Panc1 (cell line): ENCODE measurements around the gene MPPED1. TPM values are rescaled to one million over a fixed set of nuclear protein-coding genes. Genes with fewer than 3 reads are reported as not detected.

Source experiments
- ATAC-seq: fragments of 200-7000 bp; cut with Tn5 transposase; 2 replicates; pipeline ENCODE4 v1.9.1; 2020; ENCODE audit warnings: mild to moderate bottlenecking, moderate library complexity
- BruUV-seq: library from RNA; stranded (reverse); fragments of 400-500 nt; replicated peaks from 2 replicates; lab custom pipeline; 2021; lab: Mats Ljungman, UMichigan
- CTCF ChIA-PET: fragments of 300-600 bp; sonication (Branson Sonifier 250); formaldehyde crosslinking; loops from one replicate; lab custom pipeline; 2022; ENCODE audit warnings: antibody characterized with exemption; lab: Charles Lee
- POLR2A ChIA-PET: fragments of 300-600 bp; sonication (Branson Sonifier 250); formaldehyde crosslinking; loops from one replicate; lab custom pipeline; 2022; ENCODE audit warnings: antibody characterized with exemption; lab: Charles Lee
- DNase-seq: peaks from one replicate; pipeline ENCODE4 v3.0.0-alpha.2; 2010; ENCODE audit warnings: low read depth, low spot score
- H3K27ac ChIP-seq: 2 replicates; pipeline ENCODE4 v1.5.1; 2011; ENCODE audit warnings: mild to moderate bottlenecking, low read length, inconsistent platforms
- H3K27me3 ChIP-seq: fragments of 200-500 bp; sonication (Bioruptor generic); 2 replicates; pipeline ENCODE4 v1.6.0; 2014; ENCODE audit warnings: low read length, inconsistent platforms; ENCODE audit not compliant: control insufficient read depth, insufficient read depth
- H3K36me3 ChIP-seq: fragments of 200-500 bp; sonication (Bioruptor generic); 2 replicates; pipeline ENCODE4 v1.5.1; 2014; ENCODE audit warnings: inconsistent platforms, mild to moderate bottlenecking, low read length, moderate library complexity; ENCODE audit not compliant: control insufficient read depth, insufficient read depth
- H3K4me1 ChIP-seq: 2 replicates; pipeline ENCODE4 v1.5.1; 2011; ENCODE audit warnings: inconsistent platforms, mild to moderate bottlenecking, low read length, moderate library complexity; ENCODE audit not compliant: control insufficient read depth, insufficient read depth
- H3K4me3 ChIP-seq, 2 experiments: 2 replicates each; pipeline ENCODE4 v1.5.1; 2011 to 2012; ENCODE audit warnings: low read depth in 2 of 2, low read length in 2 of 2, mild to moderate bottlenecking in 2 of 2, inconsistent platforms in 1 of 2, moderate library complexity in 1 of 2
- H3K9me3 ChIP-seq: fragments of 200-500 bp; sonication (Bioruptor generic); 2 replicates; pipeline ENCODE4 v1.5.1; 2014; ENCODE audit warnings: low read depth, mild to moderate bottlenecking, inconsistent platforms, low read length, moderate library complexity; ENCODE audit not compliant: control insufficient read depth, insufficient read depth
- CTCF ChIP-seq: fragments of 450-650 bp; IDR thresholded peaks from 2 replicates; pipeline ENCODE4 v1.5.1; 2017; ENCODE audit warnings: mild to moderate bottlenecking
- POLR2AphosphoS5 ChIP-seq: IDR thresholded peaks from 2 replicates; pipeline ENCODE4 v1.6.1; 2012; ENCODE audit warnings: mild to moderate bottlenecking, low read depth, low read length, moderate library complexity
- REST ChIP-seq, 2 experiments: IDR thresholded peaks; 2 replicates each; pipeline ENCODE4 v1.6.1; 2011 to 2012; ENCODE audit warnings: low read depth in 2 of 2, control low read depth in 1 of 2, low read length in 1 of 2, mild to moderate bottlenecking in 1 of 2, moderate library complexity in 1 of 2; ENCODE audit not compliant: insufficient read depth in 1 of 2
- SIN3A ChIP-seq: IDR thresholded peaks from 2 replicates; pipeline ENCODE4 v1.6.1; 2012; ENCODE audit warnings: low read depth, mild to moderate bottlenecking, low read length, moderate library complexity, borderline replicate concordance; ENCODE audit not compliant: insufficient read depth
- TCF7L2 ChIP-seq: IDR thresholded peaks from 2 replicates; pipeline ENCODE4 v1.6.1; 2011; ENCODE audit warnings: mild to moderate bottlenecking, low read depth, low read length, inconsistent platforms
- in situ Hi-C: cut with HindIII; loops from 2 replicates; pipeline ENCODE4 v1.10.0; 2016; ENCODE audit warnings: low sequenced_read_pairs, low pct_unique_long_range_greater_than_20kb
- intact Hi-C: fragments of 100-400 bp; cut with micrococcal nuclease; formaldehyde crosslinking; loops from one replicate; pipeline ENCODE4 v1.10.0; 2022; ENCODE audit not compliant: unreplicated experiment
- total RNA-seq: library from RNA; stranded (reverse); gene quantifications from one replicate; pipeline ENCODE4 v1.2.1, GENCODE V29; 2021; ENCODE audit not compliant: unreplicated experiment

Gene MPPED1
- total RNA-seq, 1 experiment from 2014 or later = not detected

GRCh38 chr22:43457002-43457401 is 45.2 kb downstream of the MPPED1 start:
- no peaks in the 10 kb centered on the region for H3K4me1 ChIP-seq
- in situ Hi-C loops (no loop called here), intact Hi-C loops (no loop called here)
- ChIA-PET CTCF (no interaction called here), POLR2A (no interaction called here)
- TF ChIP-seq REST (IDR thresholded peaks at IDR 0.05; ENCODE audit: insufficient read depth in 1 of 2, low read depth in 2 of 2, low read length in 1 of 2) = no peak
- no peak for TF ChIP-seq CTCF
- no peak for TF ChIP-seq SIN3A
- TF ChIP-seq TCF7L2 = no peak
- no peak for TF ChIP-seq POLR2AphosphoS5
- no peak for ATAC-seq
- DNase-seq = no peak
- no peaks in the 10 kb centered on the region for H3K36me3 ChIP-seq
- peaks cover 4% of the 10 kb centered on the region; the same call in 1 of the 2 replicates for H3K27me3 ChIP-seq
- no TSS peak for BruUV-seq
- no peaks in the 10 kb centered on the region for H3K9me3 ChIP-seq
- H3K4me3 ChIP-seq = no peak overlapping the region
- no peak overlapping the region for H3K27ac ChIP-seq

- intact Hi-C loops (no loop called here), in situ Hi-C loops (no loop called here)
- DNase-seq (no peak), ATAC-seq (no peak)
- ChIA-PET POLR2A (no interaction called here), CTCF (interaction anchor here (0.5 kb wide), 1 partner anchor 20 kb away, joined by 3 read pairs; no protein-coding TSS in a partner anchor)
- no peaks in the 10 kb centered on the region for H3K36me3 ChIP-seq
- H3K9me3 ChIP-seq = no peaks in the 10 kb centered on the region
- no peak overlapping the region for H3K4me3 ChIP-seq
- TF ChIP-seq SIN3A (no peak), CTCF (no peak), POLR2AphosphoS5 (no peak), REST (IDR thresholded peaks at IDR 0.05; ENCODE audit: insufficient read depth in 1 of 2, low read depth in 2 of 2, low read length in 1 of 2) (no peak), TCF7L2 (no peak)
- no TSS peak for BruUV-seq
- no peak overlapping the region for H3K27ac ChIP-seq
- peaks cover 2% of the 10 kb centered on the region; the same call in 1 of the 2 replicates for H3K27me3 ChIP-seq
- no peaks in the 10 kb centered on the region for H3K4me1 ChIP-seq
These were observed 50.9 kb downstream of the MPPED1 start for GRCh38 chr22:43462701-43463100.
